Spinal cord (tissue), 10 donors: Measurements from ENCODE around the gene ECE1. TPM values are rescaled to one million over a fixed set of nuclear protein-coding genes. Genes with fewer than 3 reads are reported as not detected.

Source experiments
- DNase-seq, 6 donors: peaks; one replicate each; pipeline versions ENCODE4 v3.0.0 to v3.0.0-alpha.2; 2013 to 2015; ENCODE audit warnings: low spot score in 6 of 6, low read depth in 4 of 6
- H3K27ac ChIP-seq: one replicate; pipeline ENCODE4 v1.5.1; 2013; ENCODE audit warnings: low read depth, low read length, control low read depth
- H3K27me3 ChIP-seq: one replicate; pipeline ENCODE4 v1.6.1; 2013; ENCODE audit warnings: low read length; ENCODE audit not compliant: control insufficient read depth, insufficient read depth
- H3K36me3 ChIP-seq: one replicate; pipeline ENCODE4 v1.6.1; 2013; ENCODE audit warnings: low read length; ENCODE audit not compliant: control insufficient read depth, insufficient read depth
- H3K4me1 ChIP-seq: one replicate; pipeline ENCODE4 v1.6.1; 2013; ENCODE audit warnings: low read length; ENCODE audit not compliant: control insufficient read depth, insufficient read depth
- H3K4me3 ChIP-seq: one replicate; pipeline ENCODE4 v1.5.1; 2013; ENCODE audit warnings: low read depth, low read length, control low read depth
- H3K9me3 ChIP-seq: one replicate; pipeline ENCODE4 v1.6.1; 2013; ENCODE audit warnings: low read length; ENCODE audit not compliant: control insufficient read depth, insufficient read depth
- WGBS: methylation state at CpG from one replicate; pipeline ENCODE4 v1.1.5; 2013; ENCODE audit warnings: missing lambda C conversion rate; ENCODE audit not compliant: insufficient coverage; 5-methylcytosine and 5-hydroxymethylcytosine counted together
- polyA plus RNA-seq, 2 donors: library from polyadenylated mRNA; unstranded; fragments of 120-200 nt; gene quantifications; one replicate each; pipeline ENCODE4 v1.2.1, GENCODE V29; 2013; ENCODE audit not compliant: insufficient read length in 2 of 2
- total RNA-seq, 2 donors: library from RNA; depleted of rRNA in 1 of 2; stranded (reverse); fragments of 120-200 nt in 1 of 2; fragments of >200 nt in 1 of 2; gene quantifications; one replicate each; pipeline versions ENCODE4 v1.2.3 to v1.2.4, GENCODE V29; 2013 to 2014
- donor health status: healthy.

The ECE1 gene
- total and polyA plus RNA-seq, 4 donors: 21.2 to 33.9 (median 27.1) TPM

- Histone ChIP-seq H3K36me3 (peaks cover 36% of the 10 kb centered on the region), H3K27me3 (no peaks in the 10 kb centered on the region), H3K9me3 (no peaks in the 10 kb centered on the region), H3K27ac (no peak overlapping the region), H3K4me3 (no peak overlapping the region), H3K4me1 (no peaks in the 10 kb centered on the region)
- DNase-seq: no peak
- no CpG with 5 or more reads among the region's 4 CpGs for WGBS
Measured at GRCh38 chr1:21245688-21246229, 44.5 kb downstream of the ECE1 start.

GRCh38 chr1:21244986-21245687, 45.1 kb downstream of the ECE1 start:
- Histone ChIP-seq H3K4me1 (no peaks in the 10 kb centered on the region), H3K27ac (no peak overlapping the region), H3K9me3 (no peaks in the 10 kb centered on the region), H3K27me3 (no peaks in the 10 kb centered on the region), H3K36me3 (peaks cover 34% of the 10 kb centered on the region), H3K4me3 (no peak overlapping the region)
- WGBS: 92% methylated on average over 10 of the region's 11 CpGs
- no peak for DNase-seq

- Histone ChIP-seq H3K4me3 (no peak overlapping the region), H3K4me1 (peaks cover 5% of the 10 kb centered on the region), H3K27me3 (no peaks in the 10 kb centered on the region), H3K36me3 (peaks cover 34% of the 10 kb centered on the region), H3K9me3 (no peaks in the 10 kb centered on the region), H3K27ac (no peak overlapping the region)
- DNase-seq: no peak
- 94% methylated on average over 10 of the region's 10 CpGs for WGBS
Measured at GRCh38 chr1:21244154-21244553, 46.1 kb downstream of the ECE1 start.

DNA sequence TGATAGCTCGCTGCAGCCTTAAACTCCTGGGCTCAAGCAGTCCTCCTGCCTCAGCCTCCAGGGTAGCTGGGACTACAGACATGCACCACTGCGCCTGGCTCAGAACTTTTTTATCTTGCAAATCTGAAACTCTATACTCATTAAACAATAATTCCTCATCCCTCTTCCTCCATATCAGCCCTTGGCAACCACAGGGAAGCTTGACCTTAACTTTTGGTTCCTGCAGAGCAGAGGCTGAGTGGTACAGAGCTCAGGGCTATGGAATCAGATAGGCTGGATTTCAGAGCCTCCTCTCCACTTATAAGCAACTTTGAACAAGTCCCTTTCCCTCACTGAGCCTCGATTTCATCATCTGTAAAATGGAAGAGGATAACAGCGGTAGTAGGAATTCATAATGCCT, 47.4 kb downstream of the ECE1 start:
- no peaks in the 10 kb centered on the region for H3K27me3 ChIP-seq
- no peak overlapping the region for H3K4me3 ChIP-seq
- no peak overlapping the region for H3K27ac ChIP-seq
- 100% methylated on average over 1 of the region's 4 CpGs for WGBS
- DNase-seq: no peak
- H3K9me3 ChIP-seq: no peaks in the 10 kb centered on the region
- peaks cover 37% of the 10 kb centered on the region for H3K36me3 ChIP-seq
- H3K4me1 ChIP-seq: peaks cover 14% of the 10 kb centered on the region

GRCh38 chr1:21241771-21242581, 48.3 kb downstream of the ECE1 start:
- no peaks in the 10 kb centered on the region for H3K9me3 ChIP-seq
- H3K4me1 ChIP-seq: peaks cover 18% of the 10 kb centered on the region
- DNase-seq: no peak
- peaks cover 35% of the 10 kb centered on the region for H3K36me3 ChIP-seq
- WGBS: 85% methylated on average over 8 of the region's 12 CpGs
- H3K27me3 ChIP-seq: no peaks in the 10 kb centered on the region
- H3K27ac ChIP-seq: no peak overlapping the region
- no peak overlapping the region for H3K4me3 ChIP-seq

DNA sequence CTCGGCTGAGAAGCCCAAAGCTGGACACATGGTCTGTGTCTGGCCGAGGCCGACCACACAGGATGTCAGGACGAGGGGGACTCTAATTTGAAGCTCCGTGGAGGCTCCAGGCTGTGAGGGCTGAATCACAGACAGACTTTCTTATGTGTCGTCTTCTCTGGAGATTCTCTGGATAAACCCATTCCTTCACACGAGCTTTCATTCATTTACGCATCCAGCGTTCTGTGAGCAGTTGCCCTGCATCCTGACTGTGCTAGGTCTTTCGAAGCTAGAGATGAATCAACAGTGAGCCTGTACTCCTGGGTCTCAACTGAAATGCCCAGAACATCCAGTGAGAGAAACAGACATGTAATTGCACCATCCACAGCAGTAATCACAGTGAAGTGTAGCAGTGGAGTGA, 49.6 kb downstream of the ECE1 start:
- no peak for DNase-seq
- Histone ChIP-seq H3K4me1 (peaks cover 18% of the 10 kb centered on the region), H3K36me3 (peaks cover 42% of the 10 kb centered on the region), H3K4me3 (no peak overlapping the region), H3K27ac (no peak overlapping the region), H3K27me3 (no peaks in the 10 kb centered on the region), H3K9me3 (no peaks in the 10 kb centered on the region)
- 84% methylated on average over 10 of the region's 10 CpGs for WGBS

DNA sequence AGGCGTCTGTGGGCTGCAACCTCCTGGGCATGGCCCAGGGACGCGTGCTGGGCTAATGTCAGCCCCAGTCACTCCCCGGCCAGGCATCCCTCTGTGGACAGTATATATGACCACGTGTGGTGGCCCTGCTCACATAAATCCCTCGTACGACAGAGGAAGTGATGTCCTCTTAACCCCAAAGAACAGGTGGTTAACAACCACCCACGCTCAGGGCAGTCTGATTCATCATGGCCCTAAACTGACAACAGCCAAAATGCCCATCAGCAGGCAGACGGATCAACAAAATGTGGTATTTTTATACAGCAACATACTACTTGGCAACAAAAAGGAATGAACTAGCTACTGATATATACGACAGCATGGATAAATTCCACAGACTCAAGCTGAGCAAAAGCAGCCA, 51.0 kb downstream of the ECE1 start:
- Histone ChIP-seq H3K27ac (no peak overlapping the region), H3K27me3 (no peaks in the 10 kb centered on the region), H3K9me3 (no peaks in the 10 kb centered on the region), H3K4me1 (peaks cover 18% of the 10 kb centered on the region), H3K4me3 (no peak overlapping the region), H3K36me3 (peaks cover 37% of the 10 kb centered on the region)
- DNase-seq: peak in 1 of 6 donors; percentile 55
- WGBS: 83% methylated on average over 9 of the region's 10 CpGs

- H3K4me3 ChIP-seq: no peak overlapping the region
- H3K27me3 ChIP-seq: no peaks in the 10 kb centered on the region
- H3K36me3 ChIP-seq: peaks cover 30% of the 10 kb centered on the region
- whole genome bisulfite sequencing: 28% methylated on average over 15 of the region's 17 CpGs
- H3K27ac ChIP-seq: no peak overlapping the region
- H3K4me1 ChIP-seq: peaks cover 18% of the 10 kb centered on the region
- DNase-seq: no peak
- H3K9me3 ChIP-seq: no peaks in the 10 kb centered on the region
Measured at GRCh38 chr1:21238141-21238800, 52.0 kb downstream of the ECE1 start.

GRCh38 chr1:21237446-21238088, 52.7 kb downstream of the ECE1 start:
- peaks cover 34% of the 10 kb centered on the region for H3K36me3 ChIP-seq
- H3K4me3 ChIP-seq: no peak overlapping the region
- H3K27me3 ChIP-seq: no peaks in the 10 kb centered on the region
- no peak overlapping the region for H3K27ac ChIP-seq
- peaks cover 18% of the 10 kb centered on the region for H3K4me1 ChIP-seq
- no peak for DNase-seq
- H3K9me3 ChIP-seq: no peaks in the 10 kb centered on the region
- WGBS: 48% methylated on average over 10 of the region's 12 CpGs
